ENCODE results near the gene BCAS3.

DNA sequence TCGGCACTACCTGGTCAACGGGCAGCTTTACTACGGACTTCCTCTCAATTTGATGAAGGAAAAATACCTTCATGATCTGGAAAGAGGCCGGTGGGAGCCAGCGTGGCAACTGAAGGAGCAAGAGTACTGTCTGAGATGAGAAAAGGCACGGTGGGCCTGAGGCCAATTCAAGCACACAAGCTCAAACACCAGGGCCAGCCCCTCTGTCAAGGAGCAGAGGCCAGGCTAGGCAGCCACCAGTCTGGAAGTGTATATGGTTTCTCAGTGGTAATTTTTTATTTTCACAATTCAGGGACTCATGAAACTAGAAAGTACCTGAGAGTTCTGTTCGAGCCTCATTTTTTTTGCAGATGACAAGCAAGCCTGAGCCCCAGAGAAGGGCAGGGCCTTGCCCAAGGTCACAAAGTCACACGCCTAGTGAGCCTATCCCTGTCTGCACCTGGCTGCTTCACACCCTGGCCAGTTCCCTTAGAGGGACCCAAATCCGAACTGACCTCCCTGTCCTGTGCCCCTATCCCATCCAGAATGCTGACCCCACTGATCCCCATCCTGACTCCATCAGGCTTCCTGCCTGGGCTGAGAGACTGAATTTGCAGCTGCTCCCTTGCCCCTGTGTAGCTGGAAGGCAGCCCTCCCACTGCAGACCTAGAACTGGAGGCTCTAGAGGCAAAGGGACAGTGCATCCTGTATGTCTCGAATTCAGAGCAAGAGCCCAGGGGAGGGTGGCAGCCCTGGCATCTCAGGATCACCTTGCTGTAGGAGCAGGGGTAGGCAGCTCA is 717.2 kb downstream of the BCAS3 start:
- TF ChIP-seq, protein P1, sequence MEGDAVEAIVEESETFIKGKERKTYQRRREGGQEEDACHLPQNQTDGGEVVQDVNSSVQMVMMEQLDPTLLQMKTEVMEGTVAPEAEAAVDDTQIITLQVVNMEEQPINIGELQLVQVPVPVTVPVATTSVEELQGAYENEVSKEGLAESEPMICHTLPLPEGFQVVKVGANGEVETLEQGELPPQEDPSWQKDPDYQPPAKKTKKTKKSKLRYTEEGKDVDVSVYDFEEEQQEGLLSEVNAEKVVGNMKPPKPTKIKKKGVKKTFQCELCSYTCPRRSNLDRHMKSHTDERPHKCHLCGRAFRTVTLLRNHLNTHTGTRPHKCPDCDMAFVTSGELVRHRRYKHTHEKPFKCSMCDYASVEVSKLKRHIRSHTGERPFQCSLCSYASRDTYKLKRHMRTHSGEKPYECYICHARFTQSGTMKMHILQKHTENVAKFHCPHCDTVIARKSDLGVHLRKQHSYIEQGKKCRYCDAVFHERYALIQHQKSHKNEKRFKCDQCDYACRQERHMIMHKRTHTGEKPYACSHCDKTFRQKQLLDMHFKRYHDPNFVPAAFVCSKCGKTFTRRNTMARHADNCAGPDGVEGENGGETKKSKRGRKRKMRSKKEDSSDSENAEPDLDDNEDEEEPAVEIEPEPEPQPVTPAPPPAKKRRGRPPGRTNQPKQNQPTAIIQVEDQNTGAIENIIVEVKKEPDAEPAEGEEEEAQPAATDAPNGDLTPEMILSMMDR (IDR thresholded peaks at IDR 0.05) = no peak
- no peak for TF ChIP-seq POLR2A (IDR thresholded peaks at IDR 0.05)

Measured in heart left ventricle (tissue), 13 donors.